ENCODE data around the gene POLR2C.

GRCh38 chr16:57486858-57487834 lies 24.7 kb downstream of the POLR2C start:
- TF ChIP-seq POLR2AphosphoS5 (IDR thresholded peaks at IDR 0.05) (no peak), POLR2A (IDR thresholded peaks at IDR 0.05) (no peak)

Measured in upper lobe of left lung (tissue), 4 donors.